ENCODE results near the gene RSRP1. TPM values are rescaled to one million over a fixed set of nuclear protein-coding genes. Genes with fewer than 3 reads are reported as not detected.

RSRP1 gene
- total and polyA plus RNA-seq, 2 of the 4 experiments (the other 2 are of a cell fraction), result 71.0 TPM

DNA sequence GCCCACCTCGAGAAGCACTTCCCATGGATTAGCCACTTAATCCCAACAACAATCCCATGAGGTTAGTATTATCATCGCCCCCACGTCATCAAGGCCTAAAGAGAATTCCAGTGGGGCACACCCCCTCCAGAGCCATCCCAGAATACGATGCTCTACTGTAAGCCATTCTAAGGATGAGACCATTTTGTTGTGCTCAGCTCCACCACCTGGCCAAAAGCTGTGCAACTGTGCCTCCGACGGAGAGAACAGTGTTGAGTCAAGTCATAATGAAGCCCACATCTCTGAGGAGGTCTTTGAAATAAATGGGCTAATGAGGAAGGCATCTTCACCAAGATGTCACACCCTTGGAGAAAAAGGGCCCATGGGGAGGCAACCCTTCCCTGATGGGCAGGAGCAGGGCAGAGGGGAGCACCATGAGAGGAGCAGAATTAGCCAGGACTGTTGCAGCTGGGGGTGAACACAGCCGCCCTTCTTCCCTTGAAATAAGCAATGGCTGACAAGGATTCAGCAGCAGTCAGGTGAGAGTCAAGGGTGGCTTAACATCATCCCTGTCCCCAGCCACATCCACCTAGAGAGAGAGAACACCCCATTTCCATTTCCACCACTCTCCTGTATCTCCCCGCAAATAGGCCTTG, 29.5 kb downstream of the RSRP1 start:
- dilution Hi-C loops (cut with HindIII; ENCODE audit: low sequenced_read_pairs, unreplicated experiment), result loop anchor here (25.0 kb wide), 1 partner anchor 555 kb away; no protein-coding TSS in a partner anchor
- Histone ChIP-seq H4K5ac (ENCODE audit: low read depth, low read length) (no peak overlapping the region), H2AK9ac (replicated peaks; ENCODE audit: low read depth, low read length, poor library complexity) (no peak overlapping the region), H3K36me3 (ENCODE audit: control insufficient read depth, insufficient read depth, low read length) (peaks cover 13% of the 10 kb centered on the region), H4K91ac (ENCODE audit: insufficient read depth, low read depth, low read length) (no peak overlapping the region), H3K23ac (ENCODE audit: low read depth, low read length) (no peak overlapping the region), H2BK20ac (ENCODE audit: low read depth, low read length) (no peak overlapping the region), H2BK5ac (ENCODE audit: low read depth, low read length, poor library complexity, severe bottlenecking) (no peak overlapping the region), H3K4me3 (ENCODE audit: insufficient read depth, low read depth, low read length) (no peak overlapping the region), H3K79me1 (ENCODE audit: low read depth in 1 of 2, low read length in 2 of 2) (no peaks in the 10 kb centered on the region), H4K20me1 (ENCODE audit: insufficient read depth, low read length) (no peaks in the 10 kb centered on the region), H3K4me1 (ENCODE audit: control insufficient read depth, insufficient read depth, low read length) (no peaks in the 10 kb centered on the region), H3K4ac (ENCODE audit: low read depth, low read length) (no peak overlapping the region), H3K14ac (replicated peaks; ENCODE audit: low read depth, low read length) (no peak overlapping the region), H3K27me3 (ENCODE audit: control insufficient read depth, insufficient read depth, low read length) (peaks cover 2% of the 10 kb centered on the region; the same call in 1 of the 2 replicates), H2BK120ac (ENCODE audit: low read depth, low read length) (no peak overlapping the region), H2AK5ac (ENCODE audit: low read depth, low read length) (no peak overlapping the region), H3K9me1 (ENCODE audit: insufficient read depth, low read length) (no peaks in the 10 kb centered on the region), H3K18ac (ENCODE audit: low read depth, low read length) (no peak overlapping the region), H3K4me2 (ENCODE audit: low read depth, low read length) (no peak overlapping the region), H4K8ac (ENCODE audit: low read depth in 2 of 2, low read length in 2 of 2) (no peak overlapping the region), H2AFZ (replicated peaks; ENCODE audit: low read length, poor library complexity) (no peak overlapping the region), H3K27ac (ENCODE audit: insufficient read depth, low read length) (no peak overlapping the region), H3K56ac (ENCODE audit: extremely low read depth, insufficient read depth, low read length) (no peak overlapping the region), H3K9me3 (ENCODE audit: control insufficient read depth, insufficient read depth, low read length) (no peaks in the 10 kb centered on the region), H3K9ac (ENCODE audit: low read depth, low read length) (no peak overlapping the region), H2BK15ac (ENCODE audit: low read depth, low read length) (no peak overlapping the region)
- no TSS peak for BruUV-seq (replicated peaks)
- TF ChIP-seq ELK1 (IDR thresholded peaks at IDR 0.05; ENCODE audit: borderline replicate concordance, low read depth, low read length) (no peak), CHD1 (IDR thresholded peaks at IDR 0.05; ENCODE audit: low read depth, low read length) (no peak)
- ATAC-seq (ENCODE audit: low read depth) (no peak), DNase-seq (no peak)
- ChIA-PET POLR2A (ENCODE audit: unreplicated experiment) (no interaction called here), CTCF (no interaction called here)
- WGBS, 2 experiments (ENCODE audit: extremely low coverage in 2 of 2, insufficient read length in 1 of 2), result 80% methylated on average over 4 of the region's 8 CpGs; no CpG with 5 or more reads in 1 of the 2 experiments
- in situ Hi-C loops (cut with MboI; ENCODE audit: low sequenced_read_pairs), result no loop called here
- intact Hi-C loops (cut with micrococcal nuclease), result no loop called here
